ENCODE data around the gene MBOAT1.

The MBOAT1 gene

GRCh38 chr6:20137837-20138236 is 74.4 kb downstream of the MBOAT1 start:
- Histone ChIP-seq H3K27me3 (ENCODE audit: insufficient read depth, poor library complexity, severe bottlenecking) (no peaks in the 10 kb centered on the region), H3K27ac (replicated peaks) (no peak overlapping the region), H3K4me3 (replicated peaks; ENCODE audit: insufficient read depth, low read length) (no peak overlapping the region)
- no peak for DNase-seq (ENCODE audit: low read depth in 1 of 2, low spot score in 1 of 2)
- TF ChIP-seq, protein P1, sequence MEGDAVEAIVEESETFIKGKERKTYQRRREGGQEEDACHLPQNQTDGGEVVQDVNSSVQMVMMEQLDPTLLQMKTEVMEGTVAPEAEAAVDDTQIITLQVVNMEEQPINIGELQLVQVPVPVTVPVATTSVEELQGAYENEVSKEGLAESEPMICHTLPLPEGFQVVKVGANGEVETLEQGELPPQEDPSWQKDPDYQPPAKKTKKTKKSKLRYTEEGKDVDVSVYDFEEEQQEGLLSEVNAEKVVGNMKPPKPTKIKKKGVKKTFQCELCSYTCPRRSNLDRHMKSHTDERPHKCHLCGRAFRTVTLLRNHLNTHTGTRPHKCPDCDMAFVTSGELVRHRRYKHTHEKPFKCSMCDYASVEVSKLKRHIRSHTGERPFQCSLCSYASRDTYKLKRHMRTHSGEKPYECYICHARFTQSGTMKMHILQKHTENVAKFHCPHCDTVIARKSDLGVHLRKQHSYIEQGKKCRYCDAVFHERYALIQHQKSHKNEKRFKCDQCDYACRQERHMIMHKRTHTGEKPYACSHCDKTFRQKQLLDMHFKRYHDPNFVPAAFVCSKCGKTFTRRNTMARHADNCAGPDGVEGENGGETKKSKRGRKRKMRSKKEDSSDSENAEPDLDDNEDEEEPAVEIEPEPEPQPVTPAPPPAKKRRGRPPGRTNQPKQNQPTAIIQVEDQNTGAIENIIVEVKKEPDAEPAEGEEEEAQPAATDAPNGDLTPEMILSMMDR (IDR thresholded peaks at IDR 0.05; ENCODE audit: insufficient read depth, low read length) = no peak
- TF ChIP-seq REST (IDR thresholded peaks at IDR 0.05; ENCODE audit: insufficient replicate concordance, low read depth) = no peak
- no peak for TF ChIP-seq GABPA (IDR thresholded peaks at IDR 0.05; ENCODE audit: low read depth)
- no peak for TF ChIP-seq SPI1 (IDR thresholded peaks at IDR 0.05; ENCODE audit: borderline replicate concordance, low read depth)
- TF ChIP-seq POLR2AphosphoS5 (IDR thresholded peaks at IDR 0.05; ENCODE audit: low read depth) = no peak

- no peak for DNase-seq (ENCODE audit: low read depth in 1 of 2, low spot score in 1 of 2)
- Histone ChIP-seq H3K27me3 (ENCODE audit: insufficient read depth, poor library complexity, severe bottlenecking) (no peaks in the 10 kb centered on the region), H3K27ac (replicated peaks) (no peak overlapping the region), H3K4me3 (replicated peaks; ENCODE audit: insufficient read depth, low read length) (no peak overlapping the region)
- TF ChIP-seq SPI1 (IDR thresholded peaks at IDR 0.05; ENCODE audit: borderline replicate concordance, low read depth) (no peak), POLR2AphosphoS5 (IDR thresholded peaks at IDR 0.05; ENCODE audit: low read depth) (no peak), GABPA (IDR thresholded peaks at IDR 0.05; ENCODE audit: low read depth) (no peak), REST (IDR thresholded peaks at IDR 0.05; ENCODE audit: insufficient replicate concordance, low read depth) (no peak)
- TF ChIP-seq, protein P1 (IDR thresholded peaks at IDR 0.05; ENCODE audit: insufficient read depth, low read length) = no peak
Measured at GRCh38 chr6:20137240-20137639, 75.0 kb downstream of the MBOAT1 start.

DNA sequence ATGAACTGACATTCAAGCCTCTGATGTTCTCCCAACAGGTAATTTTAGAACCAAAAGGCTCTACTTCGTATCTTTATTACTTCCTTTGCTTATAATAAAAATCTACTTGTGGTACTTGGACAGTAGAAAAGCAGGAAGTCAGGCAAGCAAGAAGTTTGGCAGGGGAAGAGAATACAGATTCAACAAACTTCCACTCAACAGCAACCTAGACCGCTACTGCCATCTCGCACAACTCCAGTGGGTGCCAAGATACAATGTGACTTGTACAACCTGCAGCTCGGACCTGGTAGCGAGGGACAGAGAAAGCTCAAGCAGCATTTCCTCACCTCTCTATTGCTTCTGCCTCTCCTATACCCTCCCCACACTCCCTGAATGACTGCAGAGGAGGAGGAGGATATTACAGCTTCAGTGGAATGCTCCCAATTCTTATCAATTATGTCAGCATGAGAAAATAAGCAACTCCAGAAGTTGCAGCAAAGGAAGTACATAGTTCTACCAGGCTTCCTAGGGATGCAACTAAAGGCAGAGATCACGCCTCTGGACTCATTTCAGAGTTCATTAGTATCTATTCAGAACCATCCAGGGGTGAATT is 76.5 kb downstream of the MBOAT1 start:
- Histone ChIP-seq H3K4me3 (replicated peaks; ENCODE audit: insufficient read depth, low read length) (no peak overlapping the region), H3K27ac (replicated peaks) (no peak overlapping the region), H3K27me3 (ENCODE audit: insufficient read depth, poor library complexity, severe bottlenecking) (no peaks in the 10 kb centered on the region)
- DNase-seq (ENCODE audit: low read depth in 1 of 2, low spot score in 1 of 2) = no peak
- no peak for TF ChIP-seq GABPA (IDR thresholded peaks at IDR 0.05; ENCODE audit: low read depth)
- TF ChIP-seq SPI1 (IDR thresholded peaks at IDR 0.05; ENCODE audit: borderline replicate concordance, low read depth) = peak; percentile 12; the same call in 1 of the 2 replicates

DNA sequence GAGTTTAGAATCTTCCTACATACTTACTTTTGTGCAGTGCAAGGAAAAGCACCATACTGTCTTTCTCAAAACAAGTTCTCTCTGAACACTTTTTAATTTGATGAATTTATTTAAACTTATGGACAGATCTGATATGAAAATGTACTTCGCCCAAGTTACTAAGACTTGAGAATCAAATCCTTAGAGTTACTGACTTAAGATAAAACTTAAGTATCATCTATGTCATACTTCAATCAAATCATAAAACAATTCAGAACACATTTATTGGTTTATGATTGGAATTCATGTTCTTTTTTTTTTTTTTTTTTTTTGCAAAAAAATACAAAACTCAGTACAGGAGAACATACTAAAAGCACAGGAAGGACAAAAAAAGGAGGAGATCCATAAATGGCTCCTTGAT is 77.7 kb downstream of the MBOAT1 start:
- TF ChIP-seq REST (IDR thresholded peaks at IDR 0.05; ENCODE audit: insufficient replicate concordance, low read depth) (no peak), SPI1 (IDR thresholded peaks at IDR 0.05; ENCODE audit: borderline replicate concordance, low read depth) (no peak), GABPA (IDR thresholded peaks at IDR 0.05; ENCODE audit: low read depth) (no peak), POLR2AphosphoS5 (IDR thresholded peaks at IDR 0.05; ENCODE audit: low read depth) (no peak)
- TF ChIP-seq, protein P1 (IDR thresholded peaks at IDR 0.05; ENCODE audit: insufficient read depth, low read length) = no peak
- no peaks in the 10 kb centered on the region for H3K27me3 ChIP-seq (ENCODE audit: insufficient read depth, poor library complexity, severe bottlenecking)
- no peak overlapping the region for H3K27ac ChIP-seq (replicated peaks)
- no peak overlapping the region for H3K4me3 ChIP-seq (replicated peaks; ENCODE audit: insufficient read depth, low read length)
- DNase-seq (ENCODE audit: low read depth in 1 of 2, low spot score in 1 of 2) = no peak

Data from HL-60 (cell line).